ENCODE data around the gene EEA1.

EEA1 gene

DNA sequence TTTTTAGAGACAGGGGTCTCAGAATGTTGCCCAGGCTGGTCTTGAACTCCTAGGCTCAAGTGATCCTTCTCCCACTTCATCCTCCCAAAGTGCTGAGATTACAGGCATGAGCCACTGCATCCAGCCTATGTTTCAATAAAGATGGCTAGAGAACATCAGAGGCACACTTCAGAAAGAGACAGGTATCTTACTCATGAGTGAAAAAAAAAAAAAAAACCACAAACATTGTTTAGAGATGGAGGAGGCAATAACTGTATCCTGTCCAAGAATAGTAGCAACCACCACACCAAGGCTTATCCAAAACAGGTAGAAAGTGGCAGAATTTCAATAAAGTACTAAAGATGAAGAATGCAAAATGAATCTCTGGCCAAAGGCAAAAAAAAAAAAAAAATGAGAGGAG is 30.3 kb downstream of the EEA1 start:
- no peak overlapping the region for H3K4me3 ChIP-seq (ENCODE audit: low read length)
- no peak for DNase-seq (ENCODE audit: low read depth)
- TF ChIP-seq, protein P1, sequence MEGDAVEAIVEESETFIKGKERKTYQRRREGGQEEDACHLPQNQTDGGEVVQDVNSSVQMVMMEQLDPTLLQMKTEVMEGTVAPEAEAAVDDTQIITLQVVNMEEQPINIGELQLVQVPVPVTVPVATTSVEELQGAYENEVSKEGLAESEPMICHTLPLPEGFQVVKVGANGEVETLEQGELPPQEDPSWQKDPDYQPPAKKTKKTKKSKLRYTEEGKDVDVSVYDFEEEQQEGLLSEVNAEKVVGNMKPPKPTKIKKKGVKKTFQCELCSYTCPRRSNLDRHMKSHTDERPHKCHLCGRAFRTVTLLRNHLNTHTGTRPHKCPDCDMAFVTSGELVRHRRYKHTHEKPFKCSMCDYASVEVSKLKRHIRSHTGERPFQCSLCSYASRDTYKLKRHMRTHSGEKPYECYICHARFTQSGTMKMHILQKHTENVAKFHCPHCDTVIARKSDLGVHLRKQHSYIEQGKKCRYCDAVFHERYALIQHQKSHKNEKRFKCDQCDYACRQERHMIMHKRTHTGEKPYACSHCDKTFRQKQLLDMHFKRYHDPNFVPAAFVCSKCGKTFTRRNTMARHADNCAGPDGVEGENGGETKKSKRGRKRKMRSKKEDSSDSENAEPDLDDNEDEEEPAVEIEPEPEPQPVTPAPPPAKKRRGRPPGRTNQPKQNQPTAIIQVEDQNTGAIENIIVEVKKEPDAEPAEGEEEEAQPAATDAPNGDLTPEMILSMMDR (conservative IDR thresholded peaks at IDR 0.05; ENCODE audit: low read depth, low read length) = no peak

DNA sequence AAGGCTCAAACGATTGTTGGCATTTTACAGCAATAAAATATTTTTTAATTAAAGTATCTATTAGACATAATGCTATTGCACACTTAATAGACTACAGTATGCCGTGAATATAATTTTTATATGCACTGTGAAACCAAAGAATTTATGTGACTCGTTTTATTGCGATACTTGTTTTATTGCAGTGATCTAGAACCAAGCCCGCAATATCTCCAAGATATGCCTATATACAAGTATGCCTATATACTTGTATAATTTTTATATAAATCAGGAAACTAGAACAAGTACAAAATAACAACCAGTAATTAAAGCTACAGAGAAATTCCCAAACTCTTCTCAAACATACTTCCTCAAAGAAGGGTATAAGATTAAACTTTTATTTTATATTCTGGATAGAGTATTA is 31.3 kb downstream of the EEA1 start:
- no peak overlapping the region for H3K4me3 ChIP-seq (ENCODE audit: low read length)
- no peak for DNase-seq (ENCODE audit: low read depth)
- TF ChIP-seq, protein P1 (conservative IDR thresholded peaks at IDR 0.05; ENCODE audit: low read depth, low read length) = no peak

DNA sequence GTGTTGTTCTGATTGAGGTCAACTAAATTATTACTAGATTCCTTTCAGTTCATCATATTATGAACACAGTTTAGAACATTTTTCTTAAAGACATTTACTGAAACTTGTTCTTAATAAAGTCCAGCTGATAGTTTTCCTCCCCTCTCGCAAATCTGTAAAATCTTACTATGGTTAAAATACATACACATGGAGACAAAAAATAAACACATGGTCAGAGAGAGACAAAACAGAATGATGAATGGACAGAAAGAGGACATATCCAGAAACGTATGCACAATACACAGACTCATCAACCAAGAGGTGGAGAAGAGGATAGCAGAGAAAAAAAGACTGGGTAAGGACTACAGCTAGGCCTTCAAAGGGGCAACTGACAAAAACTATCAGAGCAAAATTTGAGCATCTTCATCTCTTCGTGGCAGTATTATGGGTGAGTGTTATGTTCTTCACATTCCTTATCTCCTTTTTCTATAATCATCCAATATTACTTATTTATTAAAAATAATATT is 38.4 kb downstream of the EEA1 start:
- H3K4me3 ChIP-seq (ENCODE audit: low read length) = no peak overlapping the region
- TF ChIP-seq, protein P1 (conservative IDR thresholded peaks at IDR 0.05; ENCODE audit: low read depth, low read length) = no peak
- DNase-seq (ENCODE audit: low read depth) = no peak

DNA sequence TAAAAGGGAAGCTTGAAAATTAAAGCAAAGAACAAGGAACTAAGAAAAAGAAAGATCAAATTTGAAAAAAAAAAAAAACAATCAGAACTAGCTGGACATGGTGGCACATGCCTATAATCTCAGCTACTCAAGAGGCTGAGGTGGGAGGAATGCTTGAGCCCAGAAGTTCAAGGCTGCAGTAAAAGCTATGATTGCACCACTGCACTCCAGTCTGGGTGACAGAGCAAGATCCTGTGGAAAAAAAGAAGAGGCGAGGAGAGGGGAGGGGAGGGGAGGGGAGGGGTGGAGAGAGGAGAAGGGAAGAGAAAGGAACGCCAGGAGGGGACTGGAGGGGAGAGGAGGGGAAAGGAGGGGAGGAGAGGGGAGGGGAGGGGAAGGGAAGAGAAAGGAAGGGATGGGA is 43.0 kb downstream of the EEA1 start:
- H3K4me3 ChIP-seq (ENCODE audit: low read length) = no peak overlapping the region
- TF ChIP-seq, protein P1 (conservative IDR thresholded peaks at IDR 0.05; ENCODE audit: low read depth, low read length) = no peak
- no peak for DNase-seq (ENCODE audit: low read depth)

DNA sequence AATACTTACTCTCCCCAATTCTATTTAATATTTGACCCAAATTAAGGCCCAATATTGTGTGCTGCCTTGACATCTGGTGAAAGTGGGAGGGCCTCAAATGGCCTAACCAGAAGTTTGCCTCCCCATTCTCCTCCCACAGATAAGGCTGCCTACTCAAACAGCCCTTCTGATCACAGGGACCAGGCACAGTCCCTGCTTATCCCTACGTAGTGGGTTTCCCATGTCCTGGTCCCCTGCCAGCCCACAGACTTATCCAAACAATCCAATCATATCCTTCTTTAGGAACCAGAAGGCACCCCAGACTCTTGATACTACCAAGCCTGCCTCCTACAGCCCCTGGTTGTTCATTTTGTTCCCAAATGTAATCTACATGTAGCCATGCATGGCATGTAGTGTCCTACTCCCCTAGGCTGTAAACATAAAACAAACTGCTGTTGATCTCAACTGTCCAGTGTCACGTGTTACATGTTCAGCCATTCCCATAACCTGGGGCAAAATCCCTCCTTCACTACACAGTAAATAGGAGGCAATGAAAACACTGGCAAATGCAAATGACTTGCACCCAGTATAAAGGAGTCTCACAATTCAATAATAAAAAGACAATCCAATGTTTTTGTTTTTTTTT is 49.3 kb downstream of the EEA1 start:
- no peak for DNase-seq (ENCODE audit: low read depth)
- H3K4me3 ChIP-seq (ENCODE audit: low read length) = no peak overlapping the region
- TF ChIP-seq, protein P1 (conservative IDR thresholded peaks at IDR 0.05; ENCODE audit: low read depth, low read length) = no peak

DNA sequence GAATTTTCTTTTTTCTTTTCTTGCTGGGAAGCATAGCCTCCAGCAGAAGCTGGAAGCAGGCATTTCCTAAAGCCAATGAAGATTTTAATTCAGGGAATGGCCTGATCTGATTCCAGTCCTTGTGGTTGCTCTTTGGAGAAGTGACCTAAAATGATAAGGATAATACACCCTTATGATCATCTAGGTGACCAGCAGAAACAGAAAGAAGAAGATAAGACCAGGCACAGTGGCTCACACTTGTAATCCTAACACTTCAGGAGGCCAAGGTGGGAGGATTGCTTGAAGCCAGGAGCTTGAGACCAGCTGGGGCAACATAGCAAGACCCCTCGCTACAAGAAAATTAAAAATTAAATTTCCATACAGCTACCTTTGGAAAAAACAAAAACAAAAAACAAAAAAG is 51.2 kb downstream of the EEA1 start:
- H3K4me3 ChIP-seq (ENCODE audit: low read length) = no peak overlapping the region
- TF ChIP-seq, protein P1 (conservative IDR thresholded peaks at IDR 0.05; ENCODE audit: low read depth, low read length) = no peak

DNA sequence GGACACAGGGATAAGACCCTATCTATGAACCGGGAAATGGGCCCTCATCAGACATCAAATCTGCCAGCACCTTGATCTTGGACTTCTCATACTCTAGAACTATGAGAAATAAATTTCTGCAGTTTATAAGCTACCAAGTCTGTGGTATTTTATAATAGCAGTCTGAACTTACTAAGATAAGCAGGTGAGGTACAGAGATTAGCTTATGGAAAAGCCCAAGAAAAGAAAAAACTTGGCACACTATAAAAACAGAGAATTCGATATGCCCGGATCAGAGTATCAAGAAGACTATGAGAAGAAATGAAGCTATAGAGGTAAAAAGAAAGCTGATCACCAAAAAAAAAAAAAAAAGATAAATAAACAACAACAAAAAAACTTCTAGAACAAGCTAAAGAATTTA is 52.6 kb downstream of the EEA1 start:
- TF ChIP-seq, protein P1 (conservative IDR thresholded peaks at IDR 0.05; ENCODE audit: low read depth, low read length) = no peak

More for the DNA sequence above, 51.2 kb downstream of the EEA1 start:
- DNase-seq (ENCODE audit: low read depth) = no peak

More for the DNA sequence above, 52.6 kb downstream of the EEA1 start:
- no peak overlapping the region for H3K4me3 ChIP-seq (ENCODE audit: low read length)
- no peak for DNase-seq (ENCODE audit: low read depth)

All from retinal pigment epithelial cell (primary cell).